HCT116 (cell line): Measurements from ENCODE around the gene OPHN1. TPM values are rescaled to one million over a fixed set of nuclear protein-coding genes. Genes with fewer than 3 reads are reported as not detected.
A peak's percentile ranks its signal among the peaks of the same experiment; 100 is the strongest.

Source experiments
- ATAC-seq: fragments of 200-7000 bp; cut with Tn5 transposase; 2 replicates; pipeline ENCODE4 v1.9.1; 2020; ENCODE audit warnings: mild to moderate bottlenecking, moderate library complexity
- Bru-seq: library from RNA; stranded (reverse); fragments of 400-500 nt; gene quantifications from one replicate; lab custom pipeline; 2021; lab: Mats Ljungman, UMichigan
- BruChase-seq, 2 experiments: library from RNA; stranded (reverse); fragments of 400-500 nt; gene quantifications; one replicate each; lab custom pipeline; 2021; lab: Mats Ljungman, UMichigan
- BruUV-seq: library from RNA; stranded (reverse); fragments of 400-500 nt; replicated peaks from 2 replicates; lab custom pipeline; 2021; lab: Mats Ljungman, UMichigan
- CTCF ChIA-PET: fragments of 300-600 bp; sonication (Branson Sonifier 250); formaldehyde crosslinking; loops from one replicate; lab custom pipeline; 2021; ENCODE audit warnings: antibody characterized with exemption; lab: Charles Lee
- POLR2A ChIA-PET: fragments of 300-600, 350-600 bp; sonication (Branson Sonifier 250); formaldehyde crosslinking; loops from one replicate; lab custom pipeline; 2021; ENCODE audit warnings: antibody characterized with exemption; lab: Charles Lee
- RAD21 ChIA-PET, 2 experiments: fragments of 300-600 bp; sonication (Branson Sonifier 250); formaldehyde crosslinking; loops; one replicate each; lab custom pipeline; 2023; ENCODE audit warnings: low total read pairs in 2 of 2; ENCODE audit not compliant: uncharacterized antibody in 2 of 2, unreplicated experiment in 2 of 2, low non-redundant PET in 1 of 2; lab: Charles Lee
- DNase-seq: peaks from one replicate; pipeline ENCODE4 v3.0.0-alpha.2; 2010; ENCODE audit warnings: low read depth, low spot score
- H2AFZ ChIP-seq: fragments of 200-600 bp; shearing (Covaris generic), sonication (generic); 2 replicates; pipeline ENCODE4 v1.6.1; 2017; ENCODE audit warnings: low read depth, mixed run types, mixed read lengths, antibody characterized with exemption, low read length; ENCODE audit not compliant: poor library complexity, severe bottlenecking
- H3K27ac ChIP-seq: 2 replicates; pipeline ENCODE4 v1.5.1; 2012; ENCODE audit warnings: low read depth, low read length
- H3K27me3 ChIP-seq: fragments of 200-600 bp; sonication (generic); 2 replicates; pipeline ENCODE4 v1.6.1; 2016; ENCODE audit warnings: mixed run types, low read length, mixed read lengths; ENCODE audit not compliant: insufficient read depth
- H3K36me3 ChIP-seq, 2 experiments: fragments of 200-500 bp in 1 of 2; fragments of 200-600 bp in 1 of 2; sonication (Bioruptor generic) in 1 of 2; sonication (generic) in 1 of 2; 2 replicates each; pipeline versions ENCODE4 v1.5.1 to v1.6.1; 2014 to 2016; ENCODE audit warnings: low read length in 2 of 2, inconsistent platforms in 1 of 2, mixed read lengths in 1 of 2, mixed run types in 1 of 2; ENCODE audit not compliant: insufficient read depth in 2 of 2, control insufficient read depth in 1 of 2
- H3K4me1 ChIP-seq, 2 experiments: fragments of 200-600 bp in 1 of 2; sonication (generic) in 1 of 2; 2 replicates each; pipeline versions ENCODE4 v1.5.1 to v1.6.1; 2012 to 2017; ENCODE audit warnings: low read length in 2 of 2, inconsistent platforms in 1 of 2, mild to moderate bottlenecking in 1 of 2, mixed read lengths in 1 of 2, mixed run types in 1 of 2, moderate library complexity in 1 of 2; ENCODE audit not compliant: insufficient read depth in 2 of 2, control insufficient read depth in 1 of 2
- H3K4me2 ChIP-seq: fragments of 200-600 bp; sonication (generic); 2 replicates; pipeline ENCODE4 v1.6.1; 2017; ENCODE audit warnings: mixed run types, low read length, mixed read lengths
- H3K4me3 ChIP-seq, 2 experiments: fragments of 200-600 bp in 1 of 2; sonication (generic) in 1 of 2; replicated peaks in 1 of 2; 2 replicates each; pipeline ENCODE4 v1.5.1; 2011 to 2016; ENCODE audit warnings: low read length in 2 of 2, control low read depth in 1 of 2, low read depth in 1 of 2, mild to moderate bottlenecking in 1 of 2, mixed read lengths in 1 of 2, mixed run types in 1 of 2
- H3K79me2 ChIP-seq: fragments of 200-600 bp; sonication (generic); 2 replicates; pipeline ENCODE4 v1.6.1; 2017; ENCODE audit warnings: mild to moderate bottlenecking, mixed run types, low read length, moderate library complexity, mixed read lengths; ENCODE audit not compliant: insufficient read depth
- H3K9ac ChIP-seq: fragments of 200-600 bp; sonication (generic); 2 replicates; pipeline ENCODE4 v1.6.1; 2016; ENCODE audit warnings: low read length, mixed read lengths
- H3K9me2 ChIP-seq: fragments of 200-600 bp; sonication (generic), shearing (Covaris generic); 2 replicates; pipeline ENCODE4 v1.6.1; 2017; ENCODE audit warnings: mixed run types, mild to moderate bottlenecking, moderate library complexity; ENCODE audit not compliant: insufficient read depth
- H3K9me3 ChIP-seq, 2 experiments: fragments of 200-500 bp in 1 of 2; fragments of 200-600 bp in 1 of 2; sonication (Bioruptor generic) in 1 of 2; sonication (generic) in 1 of 2; 2 replicates each; pipeline ENCODE4 v1.6.1; 2014 to 2017; ENCODE audit warnings: low read length in 2 of 2, mixed read lengths in 2 of 2, inconsistent platforms in 1 of 2, low read depth in 1 of 2, mild to moderate bottlenecking in 1 of 2, mixed run types in 1 of 2, moderate library complexity in 1 of 2; ENCODE audit not compliant: control insufficient read depth in 1 of 2, insufficient read depth in 1 of 2
- H4K20me1 ChIP-seq: fragments of 200-600 bp; sonication (generic), shearing (Covaris generic); 2 replicates; pipeline ENCODE4 v1.6.1; 2017; ENCODE audit warnings: mixed run types, mild to moderate bottlenecking, moderate library complexity; ENCODE audit not compliant: insufficient read depth
- ELF1 ChIP-seq: IDR thresholded peaks from 2 replicates; pipeline ENCODE4 v1.6.1; 2012; ENCODE audit warnings: low read depth, borderline replicate concordance
- POLR2AphosphoS5 ChIP-seq: IDR thresholded peaks from 2 replicates; pipeline ENCODE4 v1.6.1; 2011; ENCODE audit warnings: mild to moderate bottlenecking, low read depth, low read length, moderate library complexity
- intact Hi-C: fragments of 100-400 bp; cut with micrococcal nuclease; formaldehyde crosslinking; loops from 2 replicates; pipeline ENCODE4 v1.10.0; 2022
- long read RNA-seq: library from polyadenylated mRNA; unstranded; transcript quantifications from one replicate; pipeline ENCODE4 v2.0.0, GENCODE V29; 2021; ENCODE audit not compliant: unreplicated experiment
- polyA plus RNA-seq: library from polyadenylated mRNA; unstranded; fragments of >200 nt; gene quantifications from 2 replicates; pipeline ENCODE4 v1.2.1, GENCODE V29; 2012; ENCODE audit warnings: missing spikeins
- total RNA-seq: library from RNA; stranded (reverse); gene quantifications from one replicate; pipeline ENCODE4 v1.2.1, GENCODE V29; 2021; ENCODE audit not compliant: unreplicated experiment
- TF ChIP-seq, protein P1 (sequence below): IDR thresholded peaks from 2 replicates; pipeline ENCODE4 v1.6.1; 2011; ENCODE audit warnings: mild to moderate bottlenecking, low read length, moderate library complexity; ENCODE audit not compliant: insufficient replicate concordance; ENCODE audit errors: extremely low read depth
- TF ChIP-seq, protein P2 (sequence below): IDR thresholded peaks from 2 replicates; pipeline ENCODE4 v1.6.1; 2012
- TF ChIP-seq, protein P3 (sequence below): IDR thresholded peaks from 2 replicates; pipeline ENCODE4 v1.6.1; 2012; ENCODE audit warnings: low read depth

OPHN1 gene, protein sequence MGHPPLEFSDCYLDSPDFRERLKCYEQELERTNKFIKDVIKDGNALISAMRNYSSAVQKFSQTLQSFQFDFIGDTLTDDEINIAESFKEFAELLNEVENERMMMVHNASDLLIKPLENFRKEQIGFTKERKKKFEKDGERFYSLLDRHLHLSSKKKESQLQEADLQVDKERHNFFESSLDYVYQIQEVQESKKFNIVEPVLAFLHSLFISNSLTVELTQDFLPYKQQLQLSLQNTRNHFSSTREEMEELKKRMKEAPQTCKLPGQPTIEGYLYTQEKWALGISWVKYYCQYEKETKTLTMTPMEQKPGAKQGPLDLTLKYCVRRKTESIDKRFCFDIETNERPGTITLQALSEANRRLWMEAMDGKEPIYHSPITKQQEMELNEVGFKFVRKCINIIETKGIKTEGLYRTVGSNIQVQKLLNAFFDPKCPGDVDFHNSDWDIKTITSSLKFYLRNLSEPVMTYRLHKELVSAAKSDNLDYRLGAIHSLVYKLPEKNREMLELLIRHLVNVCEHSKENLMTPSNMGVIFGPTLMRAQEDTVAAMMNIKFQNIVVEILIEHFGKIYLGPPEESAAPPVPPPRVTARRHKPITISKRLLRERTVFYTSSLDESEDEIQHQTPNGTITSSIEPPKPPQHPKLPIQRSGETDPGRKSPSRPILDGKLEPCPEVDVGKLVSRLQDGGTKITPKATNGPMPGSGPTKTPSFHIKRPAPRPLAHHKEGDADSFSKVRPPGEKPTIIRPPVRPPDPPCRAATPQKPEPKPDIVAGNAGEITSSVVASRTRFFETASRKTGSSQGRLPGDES
- 2.9 TPM for total RNA-seq
- 1.2 and 1.6 TPM in 2 replicates for polyA plus RNA-seq
- percentile 49 among the genes with signal in this experiment for Bru-seq, nascent RNA
- percentile 41 among the genes with signal in this experiment for BruChase-seq, experiment 1, labeled RNA remaining after a 6-hour chase
- percentile 47 among the genes with signal in this experiment for BruChase-seq, experiment 2, labeled RNA remaining after a 2-hour chase
- long read RNA-seq, partial matches to known transcripts, result 0 of 2 reads
- long read RNA-seq, other reads (novel, unspliced or antisense), result 2 of 2 reads

DNA sequence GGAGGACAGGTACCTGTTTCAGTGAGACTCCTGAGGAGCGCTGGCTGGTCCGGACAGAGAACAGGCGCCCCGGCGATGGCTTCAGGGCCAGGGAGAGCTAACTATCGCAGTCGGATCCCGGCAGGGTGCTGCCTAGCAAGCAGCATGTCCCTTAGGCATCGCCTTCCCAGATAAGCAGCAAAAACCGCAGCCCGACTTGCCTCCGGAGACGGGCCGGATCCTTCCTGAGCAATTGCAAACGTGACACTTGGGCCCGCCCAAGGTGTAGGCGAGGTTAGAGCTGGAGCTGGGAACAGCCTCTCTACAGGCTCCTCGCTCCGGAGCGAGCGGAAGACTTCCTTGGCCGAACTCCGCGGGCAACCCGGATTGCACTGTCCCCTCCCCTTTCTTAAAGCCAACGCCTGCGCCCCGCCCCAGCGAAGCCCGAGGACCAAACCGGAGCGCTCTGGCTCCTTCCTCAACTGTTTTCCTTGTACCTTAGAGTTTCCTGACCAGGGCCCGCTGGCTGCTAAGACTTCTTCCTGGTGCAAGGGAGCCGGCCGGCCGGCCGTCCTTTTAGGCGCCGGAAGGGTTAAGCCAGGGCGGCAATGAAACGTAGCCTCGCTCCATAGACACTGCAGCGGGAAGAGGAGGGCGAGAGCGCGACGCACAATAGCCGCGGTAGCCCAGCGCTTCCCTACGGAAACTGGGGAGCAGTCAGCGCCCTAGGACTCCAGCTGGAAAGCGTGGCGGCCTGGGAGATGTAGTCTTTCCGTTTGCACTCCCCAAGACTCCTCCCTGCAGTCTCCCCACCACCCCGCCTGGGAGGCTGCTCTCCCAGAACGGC lies at the start of gene OPHN1:
Gene OPHN1, minus strand, starts transcription at position 341 of the 826 bp plus-strand sequence. CDS start 475 bp downstream, outside the sequence.
- no peak within 1 kb of the TSS for H2AFZ ChIP-seq
- peak within 1 kb of the TSS; percentile 67 for H3K9ac ChIP-seq
- peak within 1 kb of the TSS; percentile 47 for H3K27ac ChIP-seq
- intact Hi-C loops, result no loop called here
- no peaks in the 10 kb centered on the region for H3K9me3 ChIP-seq
- H3K79me2 ChIP-seq, result no peaks in the 10 kb centered on the region
- no peaks in the 10 kb centered on the region for H4K20me1 ChIP-seq
- H3K27me3 ChIP-seq, result no peaks in the 10 kb centered on the region
- ChIA-PET CTCF (no interaction called here), RAD21 (interaction anchor here in 1 of 2 experiments (0.7 kb wide), 1 partner anchor 237 kb away, joined by 3 read pairs; no protein-coding TSS in a partner anchor), POLR2A (no interaction called here)
- H3K4me1 ChIP-seq, result peaks cover 5 to 33% of the 10 kb centered on the region in 2 experiments; a peak in 3 of 4 replicates
- H3K4me3 ChIP-seq, result peak within 1 kb of the TSS; percentile 64 to 72
- DNase-seq, result peak; percentile 55
- no peaks in the 10 kb centered on the region for H3K9me2 ChIP-seq
- no TSS peak for BruUV-seq
- no peaks in the 10 kb centered on the region for H3K36me3 ChIP-seq
- peak; percentile 88 for ATAC-seq
- H3K4me2 ChIP-seq, result peak within 1 kb of the TSS; percentile 84
- TF ChIP-seq, protein P1, sequence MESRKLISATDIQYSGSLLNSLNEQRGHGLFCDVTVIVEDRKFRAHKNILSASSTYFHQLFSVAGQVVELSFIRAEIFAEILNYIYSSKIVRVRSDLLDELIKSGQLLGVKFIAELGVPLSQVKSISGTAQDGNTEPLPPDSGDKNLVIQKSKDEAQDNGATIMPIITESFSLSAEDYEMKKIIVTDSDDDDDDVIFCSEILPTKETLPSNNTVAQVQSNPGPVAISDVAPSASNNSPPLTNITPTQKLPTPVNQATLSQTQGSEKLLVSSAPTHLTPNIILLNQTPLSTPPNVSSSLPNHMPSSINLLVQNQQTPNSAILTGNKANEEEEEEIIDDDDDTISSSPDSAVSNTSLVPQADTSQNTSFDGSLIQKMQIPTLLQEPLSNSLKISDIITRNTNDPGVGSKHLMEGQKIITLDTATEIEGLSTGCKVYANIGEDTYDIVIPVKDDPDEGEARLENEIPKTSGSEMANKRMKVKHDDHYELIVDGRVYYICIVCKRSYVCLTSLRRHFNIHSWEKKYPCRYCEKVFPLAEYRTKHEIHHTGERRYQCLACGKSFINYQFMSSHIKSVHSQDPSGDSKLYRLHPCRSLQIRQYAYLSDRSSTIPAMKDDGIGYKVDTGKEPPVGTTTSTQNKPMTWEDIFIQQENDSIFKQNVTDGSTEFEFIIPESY, result no peak
- 0 out of 2 replicates have a peak, but pooled peaks have one; percentile 27 for TF ChIP-seq ELF1
- TF ChIP-seq, protein P2, sequence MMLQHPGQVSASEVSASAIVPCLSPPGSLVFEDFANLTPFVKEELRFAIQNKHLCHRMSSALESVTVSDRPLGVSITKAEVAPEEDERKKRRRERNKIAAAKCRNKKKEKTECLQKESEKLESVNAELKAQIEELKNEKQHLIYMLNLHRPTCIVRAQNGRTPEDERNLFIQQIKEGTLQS, result no peak
- TF ChIP-seq, protein P3, sequence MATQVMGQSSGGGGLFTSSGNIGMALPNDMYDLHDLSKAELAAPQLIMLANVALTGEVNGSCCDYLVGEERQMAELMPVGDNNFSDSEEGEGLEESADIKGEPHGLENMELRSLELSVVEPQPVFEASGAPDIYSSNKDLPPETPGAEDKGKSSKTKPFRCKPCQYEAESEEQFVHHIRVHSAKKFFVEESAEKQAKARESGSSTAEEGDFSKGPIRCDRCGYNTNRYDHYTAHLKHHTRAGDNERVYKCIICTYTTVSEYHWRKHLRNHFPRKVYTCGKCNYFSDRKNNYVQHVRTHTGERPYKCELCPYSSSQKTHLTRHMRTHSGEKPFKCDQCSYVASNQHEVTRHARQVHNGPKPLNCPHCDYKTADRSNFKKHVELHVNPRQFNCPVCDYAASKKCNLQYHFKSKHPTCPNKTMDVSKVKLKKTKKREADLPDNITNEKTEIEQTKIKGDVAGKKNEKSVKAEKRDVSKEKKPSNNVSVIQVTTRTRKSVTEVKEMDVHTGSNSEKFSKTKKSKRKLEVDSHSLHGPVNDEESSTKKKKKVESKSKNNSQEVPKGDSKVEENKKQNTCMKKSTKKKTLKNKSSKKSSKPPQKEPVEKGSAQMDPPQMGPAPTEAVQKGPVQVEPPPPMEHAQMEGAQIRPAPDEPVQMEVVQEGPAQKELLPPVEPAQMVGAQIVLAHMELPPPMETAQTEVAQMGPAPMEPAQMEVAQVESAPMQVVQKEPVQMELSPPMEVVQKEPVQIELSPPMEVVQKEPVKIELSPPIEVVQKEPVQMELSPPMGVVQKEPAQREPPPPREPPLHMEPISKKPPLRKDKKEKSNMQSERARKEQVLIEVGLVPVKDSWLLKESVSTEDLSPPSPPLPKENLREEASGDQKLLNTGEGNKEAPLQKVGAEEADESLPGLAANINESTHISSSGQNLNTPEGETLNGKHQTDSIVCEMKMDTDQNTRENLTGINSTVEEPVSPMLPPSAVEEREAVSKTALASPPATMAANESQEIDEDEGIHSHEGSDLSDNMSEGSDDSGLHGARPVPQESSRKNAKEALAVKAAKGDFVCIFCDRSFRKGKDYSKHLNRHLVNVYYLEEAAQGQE, result no peak
- TF ChIP-seq POLR2AphosphoS5, result peak; percentile 71
- TF ChIP-seq, all 23 proteins: peak for 2
